ENCODE data around the gene ELOB. TPM values are rescaled to one million over a fixed set of nuclear protein-coding genes. Genes with fewer than 3 reads are reported as not detected.

The ELOB gene
- total and polyA plus RNA-seq, 10 of the 15 experiments (the other 5 are each of a cell fraction or from before 2014, with no cell fraction given) = 86.9 to 823 (median 263) TPM

GRCh38 chr16:2798723-2799204, 21.7 kb upstream of the ELOB start (continued):
- TF ChIP-seq ELK1 (IDR thresholded peaks at IDR 0.05; ENCODE audit: low read depth, low read length) (no peak), HDAC6 (IDR thresholded peaks at IDR 0.05; ENCODE audit: unreplicated experiment) (no peak), ZNF592 (IDR thresholded peaks at IDR 0.05) (no peak)

- CTCF ChIA-PET = no interaction called here
- no peak for ATAC-seq
- no peak for TF ChIP-seq REST (IDR thresholded peaks at IDR 0.05; ENCODE audit: low read depth, low read length)
- TF ChIP-seq RUNX3 (IDR thresholded peaks at IDR 0.05; ENCODE audit: low read length) = no peak
- no peaks in the 10 kb centered on the region for H3K9me3 ChIP-seq (replicated peaks; ENCODE audit: control insufficient read depth, insufficient read depth, low read length)
- intact Hi-C loops (cut with micrococcal nuclease; ENCODE audit: unreplicated experiment) (no loop called here), in situ Hi-C loops (cut with MboI) (no loop called here)
- BruUV-seq (replicated peaks) = no TSS peak
- no peak overlapping the region for H3K4me2 ChIP-seq (ENCODE audit: control insufficient read depth, insufficient read depth)
- no peaks in the 10 kb centered on the region for H3K36me3 ChIP-seq (ENCODE audit: control insufficient read depth in 2 of 2, insufficient read depth in 2 of 2, low read length in 1 of 2)
- peaks cover 0 to 2% of the 10 kb centered on the region in 2 experiments; a peak in 3 of 4 replicates for H3K27me3 ChIP-seq (replicated peaks in 1 of 2; ENCODE audit: control insufficient read depth in 2 of 2, insufficient read depth in 2 of 2, low read length in 1 of 2)
- FAIRE-seq = no peak
- H3K4me3 ChIP-seq = no peak overlapping the region
- no peaks in the 10 kb centered on the region for H3K79me2 ChIP-seq (ENCODE audit: control insufficient read depth, insufficient read depth, low read length)
- H2AFZ ChIP-seq (ENCODE audit: control insufficient read depth, low read depth, low read length) = no peak overlapping the region
- no peak overlapping the region for H3K27ac ChIP-seq (ENCODE audit: control insufficient read depth, insufficient read depth)
- DNase-seq (ENCODE audit: low read depth, low spot score) = no peak
- H3K9ac ChIP-seq (ENCODE audit: control insufficient read depth, insufficient read depth, low read length) = no peak overlapping the region
- 47% methylated on average over 7 of the region's 7 CpGs for WGBS (ENCODE audit: insufficient coverage, insufficient replicate concordance, low lambda C conversion rate, missing lambda C conversion rate)
- RAD21 ChIA-PET (ENCODE audit: unreplicated experiment) = no interaction called here
- SMC1A ChIA-PET (ENCODE audit: uncharacterized antibody, unreplicated experiment) = no interaction called here
- POLR2A ChIA-PET = no interaction called here
- H3K4me1 ChIP-seq (ENCODE audit: control insufficient read depth, insufficient read depth, low read length) = no peaks in the 10 kb centered on the region
- no peaks in the 10 kb centered on the region for H4K20me1 ChIP-seq (ENCODE audit: control insufficient read depth, insufficient read depth)
Measured at GRCh38 chr16:2795395-2796143, 18.5 kb upstream of the ELOB start.
